Head of caudate nucleus (tissue), 42 donors: ENCODE results near the gene SCFD2.
A peak's percentile ranks its signal among the peaks of the same experiment; 100 is the strongest.
"Not testable (repeated sequence)": the region's sequence is repeated elsewhere in the genome, so short reads cannot be mapped to it uniquely, and the experiment has no call there.

Experiments
- DNase-seq, 42 donors: peaks; one replicate each; pipeline versions ENCODE4 v3.0.0 to v3.0.0-alpha.2; 2020 to 2021; ENCODE audit warnings: mixed read lengths in 7 of 42
- intact Hi-C: fragments of 100-400 bp; cut with DNase I; formaldehyde crosslinking; loops from one replicate; pipeline ENCODE4 v1.15.0; 2022

The SCFD2 gene

GRCh38 chr4:53011259-53011905, 354.5 kb downstream of the SCFD2 start:
- DNase-seq, result no peak
- intact Hi-C loops, result no loop called here

- intact Hi-C loops, result no loop called here
- DNase-seq, result no peak
These were observed 355.5 kb downstream of the SCFD2 start for GRCh38 chr4:53010318-53010717.

- intact Hi-C loops, result no loop called here
- DNase-seq, result no peak
These were observed 356.0 kb downstream of the SCFD2 start for GRCh38 chr4:53009824-53010223.

- intact Hi-C loops, result no loop called here
These were observed 358.8 kb downstream of the SCFD2 start for GRCh38 chr4:53007024-53007423.

GRCh38 chr4:53005808-53006207, 360.1 kb downstream of the SCFD2 start:
- DNase-seq, result peak in 1 of 42 donors; percentile 12
- intact Hi-C loops, result no loop called here

More at GRCh38 chr4:53007024-53007423, 358.8 kb downstream of the SCFD2 start:
- DNase-seq, result no peak

- DNase-seq, result peak in 5 of 42 donors; percentile 6 to 46 (median 17)
- intact Hi-C loops, result no loop called here
These were observed 360.7 kb downstream of the SCFD2 start for GRCh38 chr4:53005149-53005546.

- no peak for DNase-seq
These were observed 361.2 kb downstream of the SCFD2 start for GRCh38 chr4:53004497-53005148.

GRCh38 chr4:53003959-53004358, 361.9 kb downstream of the SCFD2 start:
- intact Hi-C loops, result no loop called here
- DNase-seq, result no peak

More at GRCh38 chr4:53004497-53005148, 361.2 kb downstream of the SCFD2 start:
- intact Hi-C loops, result no loop called here

- intact Hi-C loops, result no loop called here
- DNase-seq, result no peak
These were observed 365.3 kb downstream of the SCFD2 start for GRCh38 chr4:53000560-53000959.

GRCh38 chr4:52999626-53000025, 366.2 kb downstream of the SCFD2 start:
- intact Hi-C loops, result no loop called here
- DNase-seq, result no peak

- no peak for DNase-seq
- intact Hi-C loops, result no loop called here
These were observed 367.4 kb downstream of the SCFD2 start for GRCh38 chr4:52998413-52998812.

- intact Hi-C loops, result no loop called here
- no peak for DNase-seq
These were observed 368.8 kb downstream of the SCFD2 start for GRCh38 chr4:52997132-52997416.

GRCh38 chr4:52996261-52997131, 369.4 kb downstream of the SCFD2 start:
- intact Hi-C loops, result no loop called here
- no peak for DNase-seq

- intact Hi-C loops, result no loop called here
- DNase-seq, result no peak
These were observed 370.4 kb downstream of the SCFD2 start for GRCh38 chr4:52995360-52996030.

- intact Hi-C loops, result no loop called here
- no peak for DNase-seq
These were observed 371.3 kb downstream of the SCFD2 start for GRCh38 chr4:52994567-52994966.

GRCh38 chr4:52993771-52994170, 372.1 kb downstream of the SCFD2 start:
- DNase-seq, result peak in 17 of 42 donors; percentile 8 to 64 (median 27)
- intact Hi-C loops, result no loop called here

GRCh38 chr4:52992551-52992950, 373.3 kb downstream of the SCFD2 start:
- DNase-seq, intact Hi-C loops: not testable (repeated sequence)

GRCh38 chr4:52991472-52991871, 374.4 kb downstream of the SCFD2 start:
- intact Hi-C loops, result no loop called here

GRCh38 chr4:52990706-52991105, 375.2 kb downstream of the SCFD2 start:
- intact Hi-C loops, result no loop called here
- DNase-seq, result no peak

More at GRCh38 chr4:52991472-52991871, 374.4 kb downstream of the SCFD2 start:
- DNase-seq, result no peak

- intact Hi-C loops, result no loop called here
- DNase-seq, result no peak
These were observed 376.0 kb downstream of the SCFD2 start for GRCh38 chr4:52989865-52990264.
